ENCODE data around the gene DDI1.

DDI1 gene

GRCh38 chr11:104036588-104036987 lies at the start of gene DDI1:
Gene DDI1, plus strand, starts transcription at chr11:104036640. Its CDS starts 183 bp downstream, at chr11:104036823.
- H3K9me2 ChIP-seq (replicated peaks; ENCODE audit: control insufficient read depth, low read length) = no peaks in the 10 kb centered on the region
- no peaks in the 10 kb centered on the region for H3K79me2 ChIP-seq (ENCODE audit: control insufficient read depth, low read length)
- TF ChIP-seq CTCF (IDR thresholded peaks at IDR 0.05; ENCODE audit: low read depth, low read length, poor library complexity, severe bottlenecking) = no peak
- TF ChIP-seq EZH2phosphoT487 (IDR thresholded peaks at IDR 0.05; ENCODE audit: borderline replicate concordance, low read length) = no peak
- H3K4me1 ChIP-seq (ENCODE audit: control insufficient read depth, low read length) = no peaks in the 10 kb centered on the region
- no peaks in the 10 kb centered on the region for H3K36me3 ChIP-seq (ENCODE audit: control insufficient read depth, low read length)
- no peak within 1 kb of the TSS for H3K27ac ChIP-seq (ENCODE audit: low read depth, low read length)
- H3F3A ChIP-seq (ENCODE audit: control insufficient read depth, insufficient read depth) = no peaks in the 10 kb centered on the region
- H4K20me1 ChIP-seq (ENCODE audit: control insufficient read depth, insufficient read depth, low read depth, low read length) = no peaks in the 10 kb centered on the region
- H3K4me3 ChIP-seq (ENCODE audit: low read length) = no peak within 1 kb of the TSS
- no peaks in the 10 kb centered on the region for H3K27me3 ChIP-seq (ENCODE audit: control insufficient read depth, low read length)
- H3K9me3 ChIP-seq (ENCODE audit: control insufficient read depth, insufficient read depth, low read length) = no peaks in the 10 kb centered on the region
- no peak within 1 kb of the TSS for H3K4me2 ChIP-seq (ENCODE audit: low read length)

- Histone ChIP-seq H3K4me3 (ENCODE audit: low read length) (no peak overlapping the region), H3K79me2 (ENCODE audit: control insufficient read depth, low read length) (no peaks in the 10 kb centered on the region), H3K36me3 (ENCODE audit: control insufficient read depth, low read length) (no peaks in the 10 kb centered on the region), H3K9me2 (replicated peaks; ENCODE audit: control insufficient read depth, low read length) (no peaks in the 10 kb centered on the region), H4K20me1 (ENCODE audit: control insufficient read depth, insufficient read depth, low read depth, low read length) (no peaks in the 10 kb centered on the region), H3K27ac (ENCODE audit: low read depth, low read length) (no peak overlapping the region), H3K4me1 (ENCODE audit: control insufficient read depth, low read length) (no peaks in the 10 kb centered on the region), H3K4me2 (ENCODE audit: low read length) (no peak overlapping the region), H3K9me3 (ENCODE audit: control insufficient read depth, insufficient read depth, low read length) (no peaks in the 10 kb centered on the region), H3K27me3 (ENCODE audit: control insufficient read depth, low read length) (no peaks in the 10 kb centered on the region), H3F3A (ENCODE audit: control insufficient read depth, insufficient read depth) (no peaks in the 10 kb centered on the region)
- no peak for TF ChIP-seq CTCF (IDR thresholded peaks at IDR 0.05; ENCODE audit: low read depth, low read length, poor library complexity, severe bottlenecking)
- TF ChIP-seq EZH2phosphoT487 (IDR thresholded peaks at IDR 0.05; ENCODE audit: borderline replicate concordance, low read length) = no peak
Observed at GRCh38 chr11:103987629-103988594, 48.5 kb upstream of the DDI1 start.

GRCh38 chr11:103988595-103988969 lies 47.9 kb upstream of the DDI1 start:
- Histone ChIP-seq H3K9me3 (ENCODE audit: control insufficient read depth, insufficient read depth, low read length) (no peaks in the 10 kb centered on the region), H3K79me2 (ENCODE audit: control insufficient read depth, low read length) (no peaks in the 10 kb centered on the region), H3K4me1 (ENCODE audit: control insufficient read depth, low read length) (no peaks in the 10 kb centered on the region), H4K20me1 (ENCODE audit: control insufficient read depth, insufficient read depth, low read depth, low read length) (no peaks in the 10 kb centered on the region), H3K4me2 (ENCODE audit: low read length) (no peak overlapping the region), H3K27ac (ENCODE audit: low read depth, low read length) (no peak overlapping the region), H3K4me3 (ENCODE audit: low read length) (no peak overlapping the region), H3K36me3 (ENCODE audit: control insufficient read depth, low read length) (no peaks in the 10 kb centered on the region), H3K9me2 (replicated peaks; ENCODE audit: control insufficient read depth, low read length) (no peaks in the 10 kb centered on the region), H3F3A (ENCODE audit: control insufficient read depth, insufficient read depth) (no peaks in the 10 kb centered on the region), H3K27me3 (ENCODE audit: control insufficient read depth, low read length) (no peaks in the 10 kb centered on the region)
- no peak for TF ChIP-seq CTCF (IDR thresholded peaks at IDR 0.05; ENCODE audit: low read depth, low read length, poor library complexity, severe bottlenecking)
- no peak for TF ChIP-seq EZH2phosphoT487 (IDR thresholded peaks at IDR 0.05; ENCODE audit: borderline replicate concordance, low read length)
